Stimulated activated CD4-positive, alpha-beta T cell treated with anti-CD3 and anti-CD28 coated beads, Interleukin-2, amount 100 ng/mL, for 24 hours (primary cell): ENCODE results near the gene MFNG.
"Not testable (repeated sequence)": the region's sequence is repeated elsewhere in the genome, so short reads cannot be mapped to it uniquely, and the experiment has no call there.

Experiments
- DNase-seq, 2 donors: peaks; one replicate each; pipeline ENCODE4 v3.0.0-alpha.2; 2020

The MFNG gene, protein sequence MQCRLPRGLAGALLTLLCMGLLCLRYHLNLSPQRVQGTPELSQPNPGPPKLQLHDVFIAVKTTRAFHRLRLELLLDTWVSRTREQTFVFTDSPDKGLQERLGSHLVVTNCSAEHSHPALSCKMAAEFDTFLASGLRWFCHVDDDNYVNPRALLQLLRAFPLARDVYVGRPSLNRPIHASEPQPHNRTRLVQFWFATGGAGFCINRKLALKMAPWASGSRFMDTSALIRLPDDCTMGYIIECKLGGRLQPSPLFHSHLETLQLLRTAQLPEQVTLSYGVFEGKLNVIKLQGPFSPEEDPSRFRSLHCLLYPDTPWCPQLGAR

DNA sequence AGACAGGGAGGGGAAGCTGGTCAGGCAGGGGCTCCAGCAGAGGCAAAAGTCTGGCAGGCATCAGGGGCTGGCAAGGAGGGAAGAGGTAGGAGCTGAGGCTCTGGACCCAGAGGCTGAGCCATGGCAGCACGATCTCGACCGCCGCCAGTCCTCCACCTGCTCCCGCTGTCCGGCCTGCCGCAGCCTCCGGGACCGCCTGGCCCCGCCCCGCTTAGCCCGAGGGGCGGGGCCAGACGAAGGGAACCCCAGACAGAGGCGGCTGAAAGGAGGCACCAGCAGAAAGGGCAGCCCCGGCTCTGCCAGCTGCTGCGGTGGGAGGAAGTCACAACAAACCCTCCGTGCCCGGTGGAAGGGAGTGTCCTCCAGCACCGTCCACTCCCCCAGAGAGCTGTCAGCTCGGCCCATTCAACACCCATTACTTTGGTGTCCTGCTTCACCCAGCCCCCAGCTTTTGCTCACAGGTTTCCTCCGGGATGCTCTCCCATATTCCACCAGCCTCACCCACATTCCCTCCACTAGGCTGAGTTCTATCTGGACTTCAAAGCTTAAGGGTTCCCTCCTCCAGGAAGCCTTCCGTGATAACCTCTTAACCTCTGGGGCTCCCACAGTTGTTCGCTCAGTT is at the start of gene MFNG:
Gene MFNG (minus strand): TSS at position 161 of the 622 bp plus-strand sequence. CDS start 207 bp downstream, outside the sequence.
- peak; percentile 75 to 83 for DNase-seq

DNA sequence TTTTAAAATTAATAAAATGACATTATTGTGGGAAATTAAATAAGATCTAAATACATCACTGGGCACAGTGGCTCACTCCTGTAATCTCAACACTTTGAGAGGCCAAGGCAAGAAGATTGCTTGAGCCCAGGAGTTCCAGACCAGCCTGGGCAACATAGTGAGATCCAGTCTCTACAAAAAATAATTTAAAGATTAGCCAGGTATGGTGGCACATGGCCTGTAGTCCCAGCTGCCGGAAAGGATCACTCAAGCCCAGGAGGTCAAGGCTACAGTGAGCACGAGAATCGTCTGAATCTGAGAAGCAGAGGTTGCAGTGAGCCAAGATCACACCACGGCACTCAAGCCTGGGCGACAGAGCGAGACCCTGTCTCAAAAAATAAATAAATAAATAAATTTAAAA is 49.0 kb upstream of the MFNG start:
- DNase-seq, result no peak

DNA sequence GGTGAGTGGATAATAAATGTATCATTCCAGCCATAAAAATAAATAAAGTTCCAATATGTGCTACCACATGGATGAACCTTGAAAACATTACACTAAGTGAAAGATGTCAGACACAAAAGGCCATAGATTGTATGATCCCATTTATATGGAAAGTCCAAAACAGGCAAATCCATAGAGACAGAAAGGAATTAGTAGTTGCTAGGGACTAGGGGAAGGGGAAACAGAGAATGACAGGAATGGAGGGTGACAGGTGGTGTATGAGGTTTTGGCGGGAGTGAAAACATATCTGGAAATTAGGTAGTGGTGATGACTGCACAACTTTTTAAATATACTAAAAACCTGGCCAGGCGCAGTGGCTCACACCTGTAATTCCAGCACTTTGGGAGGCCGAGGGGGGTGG is 48.3 kb upstream of the MFNG start:
- DNase-seq, result no peak

DNA sequence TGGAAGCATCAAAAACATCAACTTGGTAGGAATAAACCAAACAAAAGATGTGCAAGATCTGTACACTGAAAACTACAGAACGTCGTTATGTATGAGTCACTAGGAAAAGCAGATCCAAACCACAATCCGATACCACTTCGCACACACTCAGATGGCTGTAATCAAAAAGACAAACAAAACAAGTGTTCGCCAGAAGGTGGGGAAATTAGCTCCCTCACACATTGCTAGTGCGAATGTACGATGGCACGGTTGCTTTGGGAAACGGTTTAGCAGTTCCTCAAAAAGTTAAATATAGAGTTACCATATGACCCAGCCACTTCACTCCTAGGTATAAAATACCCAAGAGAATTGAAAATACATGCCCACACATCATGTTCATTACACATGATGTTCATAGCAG is 47.8 kb upstream of the MFNG start:
- DNase-seq, result no peak

DNA sequence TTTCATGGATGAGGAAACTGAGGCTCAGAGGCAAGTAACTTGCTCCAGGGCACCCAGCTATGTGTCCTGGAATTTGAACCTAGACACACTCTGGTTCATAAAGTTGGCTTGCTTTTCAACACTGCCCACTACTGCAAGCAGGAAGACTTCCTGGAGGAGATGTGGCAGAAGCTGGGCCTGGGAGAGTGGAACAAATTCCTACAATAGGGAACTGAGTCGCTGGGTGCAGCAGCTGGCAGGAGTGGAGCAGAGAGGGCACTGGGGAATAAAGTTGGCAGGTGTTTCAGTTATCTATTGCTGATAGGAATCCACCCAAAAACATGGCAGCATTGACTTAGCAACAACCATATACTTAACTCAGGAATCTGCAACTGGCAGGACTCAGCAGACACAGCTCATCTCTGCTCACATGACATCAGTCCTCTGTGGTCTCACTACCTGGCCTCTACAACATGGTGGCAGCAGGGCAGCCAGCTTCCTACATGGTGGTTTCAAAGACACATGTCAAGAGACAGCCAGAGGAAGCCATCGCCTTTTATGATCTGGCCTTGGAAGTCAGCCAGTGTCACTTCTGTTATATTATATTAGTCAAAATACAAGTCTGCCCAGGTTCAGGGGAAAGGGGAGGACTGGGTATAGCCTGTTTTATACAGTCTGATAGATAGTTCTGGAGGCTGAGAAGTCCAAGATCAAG is 43.6 kb upstream of the MFNG start:
- DNase-seq, result no peak

DNA sequence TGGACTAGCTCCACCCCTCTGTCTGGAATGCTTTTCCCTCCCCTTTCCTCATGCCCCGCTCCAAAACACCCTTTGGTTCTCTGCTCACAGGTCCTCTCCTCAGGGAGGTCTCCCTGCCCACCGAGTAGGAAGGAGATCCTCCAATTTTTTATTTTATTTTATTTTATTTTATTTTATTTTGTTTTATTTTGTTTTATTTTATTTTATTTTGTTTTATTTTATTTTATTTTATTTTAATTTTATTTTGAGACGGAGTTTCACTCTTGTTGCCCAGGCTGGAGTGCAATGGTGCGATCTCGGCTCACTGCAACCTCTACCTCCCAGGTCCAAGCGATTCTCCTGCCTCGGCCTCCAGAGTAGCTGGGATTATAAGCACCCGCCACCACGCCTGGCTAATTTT is 41.8 kb upstream of the MFNG start:
- DNase-seq, result not testable (repeated sequence)

DNA sequence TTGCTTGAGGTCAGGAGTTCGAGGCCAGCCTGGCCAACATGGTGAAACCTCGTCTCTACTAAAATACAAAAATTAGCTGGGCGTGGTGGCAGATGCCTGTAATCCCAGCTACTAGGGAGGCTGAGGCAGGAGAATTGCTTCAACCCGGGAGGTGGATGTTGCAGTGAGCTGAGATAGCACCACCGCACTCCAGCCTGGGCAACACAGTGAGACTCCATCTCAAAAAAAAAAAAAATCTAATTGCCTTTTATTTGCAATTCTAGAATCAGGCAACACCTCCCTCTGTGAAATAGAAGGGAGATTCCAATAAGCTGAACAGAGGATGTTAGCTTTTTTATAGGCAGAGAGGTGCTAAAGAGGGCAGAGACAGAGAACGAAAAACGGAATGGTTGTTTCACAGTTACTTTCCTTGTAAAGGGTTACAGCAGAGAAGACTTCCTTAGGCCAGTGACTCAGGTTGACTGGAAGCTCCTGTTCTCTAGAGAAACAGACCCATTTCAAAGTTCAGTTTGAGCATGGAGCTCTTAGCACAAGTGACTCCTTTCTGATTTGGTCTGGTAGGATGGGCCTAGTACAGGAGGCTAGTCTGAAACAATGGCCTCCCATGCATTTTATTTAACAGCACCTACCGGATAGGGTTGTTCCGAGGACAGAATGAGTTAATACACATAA is 41.0 kb upstream of the MFNG start:
- DNase-seq, result not testable (repeated sequence)

DNA sequence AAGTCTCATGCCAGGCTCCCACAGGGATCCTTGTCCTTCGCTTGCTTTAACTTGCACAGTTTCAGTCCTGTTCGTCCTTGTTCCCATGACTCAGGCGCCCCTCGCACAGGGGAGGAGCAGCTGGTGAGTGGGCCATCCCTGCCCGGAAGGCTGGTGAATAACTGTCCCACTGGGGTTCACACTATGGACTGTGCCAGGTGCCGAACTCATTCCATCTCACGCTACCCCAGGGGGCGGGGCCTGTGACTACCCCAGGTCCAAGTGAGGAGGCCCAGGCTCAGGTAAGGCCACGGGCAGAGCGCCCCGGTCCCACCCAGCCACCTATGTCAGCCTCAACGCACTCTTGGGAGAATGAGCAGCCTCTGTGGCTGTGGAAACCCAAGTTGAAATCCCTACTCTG is 40.2 kb upstream of the MFNG start:
- no peak for DNase-seq

DNA sequence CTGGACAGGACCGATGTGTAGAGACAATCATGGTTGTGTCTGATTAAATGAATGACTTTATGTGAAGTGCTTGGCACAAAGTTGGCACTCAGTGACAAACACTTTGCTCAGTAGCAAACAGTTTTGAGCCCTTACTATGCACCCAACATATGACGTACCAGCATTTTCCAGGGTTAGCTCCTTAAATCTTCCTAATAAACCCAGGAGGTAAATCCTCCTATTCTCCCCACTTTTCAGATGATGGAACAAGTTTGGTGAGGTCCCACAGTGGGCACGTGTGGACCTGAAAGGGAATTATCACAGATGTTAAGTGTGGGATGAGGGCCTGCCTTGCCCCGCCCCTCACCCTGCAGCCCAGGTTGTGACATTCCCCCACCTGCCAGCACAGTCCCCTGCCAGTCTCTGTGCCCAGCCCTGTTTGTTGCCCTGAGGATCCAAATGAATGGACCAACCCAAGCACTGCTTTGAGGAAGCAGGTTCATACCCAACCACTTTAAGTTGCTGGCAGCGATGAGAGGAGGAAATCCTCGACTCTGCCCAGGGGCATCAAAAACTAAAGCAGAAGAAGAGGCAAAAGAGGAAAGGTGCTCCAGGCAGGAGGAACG is 39.7 kb upstream of the MFNG start:
- DNase-seq, result no peak

DNA sequence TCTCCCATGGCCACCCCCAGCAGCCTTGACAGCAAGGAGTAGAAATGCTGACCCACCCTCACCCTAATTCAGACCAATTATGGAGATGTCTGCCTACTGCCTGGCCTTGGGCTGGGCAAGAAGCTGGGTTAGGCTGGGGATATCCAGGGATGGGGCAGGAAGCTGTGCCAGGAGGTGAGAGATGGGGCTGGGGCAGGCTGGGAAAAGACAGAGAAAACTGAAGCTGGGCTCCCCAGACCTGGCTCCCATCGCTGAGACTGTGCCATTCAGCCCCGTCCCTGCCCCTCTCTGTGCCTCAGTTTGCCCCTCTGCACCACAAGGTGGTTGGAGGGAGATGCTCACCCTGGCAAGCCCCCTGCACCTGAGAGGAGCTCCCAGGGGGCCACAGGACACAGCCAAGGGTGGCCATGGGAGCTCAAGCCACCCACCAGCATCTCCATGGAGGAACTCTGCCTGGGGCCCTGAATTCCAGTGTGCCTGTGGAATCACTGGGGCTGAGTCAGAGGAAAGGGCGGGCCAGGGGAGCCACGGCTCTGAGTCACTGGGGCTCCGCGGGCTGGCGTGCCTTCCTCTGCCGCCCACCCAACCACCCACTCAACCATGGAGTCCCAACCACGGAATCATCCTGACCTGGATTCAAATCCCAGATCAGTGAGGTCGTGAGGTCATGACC is 39.0 kb upstream of the MFNG start:
- no peak for DNase-seq

DNA sequence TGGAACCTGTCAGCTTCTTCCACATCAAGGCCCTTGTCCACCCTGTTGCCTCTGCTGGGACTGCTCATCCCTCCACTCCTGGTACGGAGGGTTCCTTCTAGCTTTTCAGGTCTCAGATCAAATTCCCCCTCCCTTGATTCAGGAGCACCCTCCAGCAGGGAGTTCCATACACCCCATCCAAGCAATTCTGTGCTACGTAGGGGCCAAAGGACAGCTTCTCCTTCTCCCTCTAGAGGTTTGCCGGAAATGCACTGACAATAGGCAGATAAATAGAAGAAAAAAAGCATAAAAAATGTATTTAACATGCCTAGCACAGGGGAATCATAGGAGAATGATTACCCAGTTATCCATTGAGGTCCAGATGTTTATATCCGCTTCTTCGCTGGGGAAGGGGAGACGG is 36.3 kb upstream of the MFNG start:
- no peak for DNase-seq

DNA sequence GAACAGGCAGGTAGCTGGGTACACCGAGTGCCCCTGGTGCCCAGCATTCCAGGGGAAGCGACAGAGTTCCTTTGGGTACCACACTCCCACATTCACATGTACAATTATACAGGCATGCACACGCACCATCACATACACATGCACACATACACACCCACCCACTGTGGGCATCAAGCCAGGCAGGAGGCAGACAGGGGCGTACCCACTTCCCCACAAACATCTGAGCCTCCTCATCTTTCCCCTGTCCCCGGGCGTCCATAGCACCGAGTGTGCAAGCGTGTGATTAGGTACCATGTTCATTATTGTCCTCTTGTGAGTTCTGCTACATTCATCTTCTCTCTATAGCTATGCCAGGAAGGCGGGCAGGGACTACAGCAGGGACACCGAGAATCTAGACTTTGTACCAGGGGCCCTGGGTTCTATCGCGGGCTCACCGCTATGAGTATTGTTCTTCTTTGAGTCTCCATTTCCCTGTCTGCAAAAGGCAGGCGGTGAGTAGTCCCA is 35.1 kb upstream of the MFNG start:
- no peak for DNase-seq

DNA sequence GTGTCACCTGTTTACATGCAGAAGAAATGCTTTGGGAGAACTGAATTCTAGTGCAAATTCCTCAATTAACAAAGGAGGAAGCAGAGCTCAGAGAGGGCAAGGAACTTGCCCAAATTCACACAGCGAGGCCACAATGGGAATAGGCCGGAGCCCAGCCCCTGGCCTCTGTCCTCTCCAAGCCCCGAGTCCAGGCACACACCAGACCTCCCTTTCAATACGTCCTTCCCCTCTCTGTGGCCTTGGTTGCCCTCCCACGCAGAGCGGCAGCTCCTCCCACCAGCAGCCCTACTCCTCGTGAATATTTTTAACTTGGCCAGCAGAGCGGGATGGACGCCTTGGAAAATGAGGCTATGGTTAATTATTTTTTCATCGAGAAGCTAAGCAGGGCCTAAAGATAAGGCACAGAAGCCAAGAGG is 34.6 kb upstream of the MFNG start:
- no peak for DNase-seq

DNA sequence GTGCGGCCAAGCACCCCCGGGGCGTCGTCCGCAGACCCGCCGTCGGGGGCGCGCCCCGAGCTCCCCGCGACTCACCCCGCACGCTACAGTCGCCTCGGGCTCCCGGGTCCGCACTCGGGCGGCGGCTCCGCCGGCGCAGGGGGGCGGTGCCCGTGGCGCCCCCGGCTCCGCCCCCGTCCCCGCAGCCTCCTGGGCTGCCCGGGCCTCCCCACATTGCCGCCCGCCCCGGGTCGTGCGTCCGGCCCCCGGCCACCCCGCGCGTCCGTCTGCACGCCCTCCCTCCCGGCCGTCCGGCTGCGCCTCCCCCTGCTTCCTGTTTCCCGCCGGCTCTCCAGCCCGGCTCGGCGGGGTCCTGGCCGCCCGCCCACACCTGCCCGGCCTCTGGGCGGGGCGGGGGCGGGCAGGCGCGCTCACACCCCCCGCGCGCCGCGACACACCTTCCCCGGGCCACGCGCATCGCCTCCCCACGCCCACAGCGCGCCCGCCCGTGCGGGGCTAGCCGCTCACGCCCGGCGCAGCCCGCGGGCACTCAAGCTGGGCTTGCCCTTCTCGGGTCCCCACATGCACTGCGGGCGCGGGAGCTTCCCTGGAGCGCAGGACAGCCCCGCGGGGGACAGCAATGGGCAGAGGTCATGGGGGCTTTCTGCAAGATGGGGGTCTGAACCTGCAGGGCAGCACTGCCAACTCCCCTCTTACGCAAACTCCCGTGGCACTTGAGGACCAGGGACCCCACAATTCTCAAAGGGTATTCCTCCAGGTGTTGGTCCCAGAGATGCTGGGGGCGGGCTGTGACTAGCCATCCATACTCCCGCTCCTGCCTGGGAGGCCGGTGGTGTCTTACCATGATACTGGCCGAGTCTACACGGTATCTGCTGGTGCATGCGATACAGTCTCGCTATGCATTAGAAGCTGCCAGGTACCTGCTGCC is 33.3 kb upstream of the MFNG start, which contains the start of gene CARD10:
Gene CARD10 (minus strand): TSS at position 148 of the 928 bp plus-strand sequence. CDS start 215 bp downstream, outside the sequence.
- peak in 1 of 2 donors; percentile 18 for DNase-seq

DNA sequence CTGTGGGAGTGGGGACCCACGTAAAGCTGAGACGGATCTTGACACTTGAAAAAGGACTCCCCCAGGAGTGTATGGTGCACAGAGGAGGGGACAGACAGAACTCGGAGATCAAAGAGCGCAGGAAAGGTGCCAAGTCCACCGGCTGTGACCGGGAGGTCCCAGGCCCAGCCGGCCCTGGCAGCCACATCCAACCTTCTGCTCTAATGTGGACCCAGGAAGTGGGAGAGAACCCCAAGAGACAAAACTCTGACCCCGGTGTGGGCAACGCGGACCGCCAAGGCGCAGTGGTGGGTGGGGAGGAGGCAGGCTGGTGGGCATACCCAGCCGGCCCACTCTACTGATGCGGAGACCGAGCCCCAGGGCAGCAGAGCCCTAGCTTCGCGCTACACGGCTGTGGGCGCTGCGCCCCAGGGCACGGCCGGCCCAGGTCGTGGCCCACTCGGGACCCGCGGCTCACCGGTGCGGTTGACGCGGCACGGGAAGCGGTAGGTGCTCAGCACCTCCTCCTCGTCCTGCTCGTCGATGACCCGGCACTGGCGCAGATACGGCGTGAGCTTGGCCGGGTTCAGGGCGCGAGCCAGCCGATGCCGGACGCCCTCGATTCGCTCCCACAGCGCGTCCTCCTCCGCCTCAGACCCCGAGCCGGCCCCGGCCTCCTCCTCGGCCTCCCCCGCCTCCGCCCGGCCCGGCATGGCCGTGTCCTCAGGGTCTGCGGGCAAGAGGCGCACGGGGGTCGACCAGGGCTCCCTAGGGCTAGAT is 32.5 kb upstream of the MFNG start:
- no peak for DNase-seq

DNA sequence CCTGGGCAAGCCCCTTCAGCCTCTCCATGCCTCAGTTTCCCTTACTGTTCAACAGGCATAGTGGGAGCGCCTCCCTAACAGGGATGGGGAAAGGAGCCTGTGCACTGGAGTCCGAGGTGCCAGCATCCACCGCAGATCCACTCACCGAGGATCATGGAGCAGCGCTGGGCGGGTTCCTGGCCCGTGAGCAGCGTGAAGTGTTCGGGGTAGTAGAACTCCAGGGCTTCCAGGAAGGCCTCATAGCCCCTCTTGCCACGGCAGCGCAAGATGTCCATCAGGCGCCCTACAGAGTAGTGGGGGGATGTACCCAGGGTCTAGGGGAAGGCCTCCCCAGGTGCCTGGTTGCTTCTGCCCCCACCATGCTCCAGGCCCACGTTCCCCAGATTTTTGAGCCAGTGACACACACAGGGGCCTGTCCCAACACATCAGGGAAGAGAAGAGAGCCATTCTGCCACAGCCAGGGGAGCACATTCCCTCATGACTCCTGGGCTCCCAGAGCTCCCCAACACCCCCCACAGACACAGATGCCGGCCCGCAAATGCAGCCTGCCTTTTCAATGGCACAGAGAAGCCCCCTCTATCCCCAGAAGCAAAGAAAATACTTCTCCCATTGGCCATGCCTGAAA is 31.8 kb upstream of the MFNG start:
- no peak for DNase-seq

DNA sequence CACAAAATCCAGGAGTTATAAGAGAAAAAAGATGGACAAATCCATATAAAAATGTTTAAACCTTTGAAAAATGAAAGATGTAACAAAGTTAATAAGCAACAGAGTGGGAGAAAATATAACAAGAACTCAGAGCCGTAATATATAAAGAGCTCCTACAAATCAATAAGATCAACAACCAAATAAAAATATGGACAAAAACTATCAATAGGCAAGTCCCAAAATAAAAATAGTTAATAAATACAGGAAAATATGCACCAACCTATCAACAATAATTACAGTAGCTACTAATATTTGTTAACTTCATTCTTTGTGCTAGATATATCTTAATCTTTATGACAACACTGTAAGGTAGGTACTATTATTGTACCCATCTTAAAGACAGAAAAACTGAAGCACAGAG is 30.3 kb upstream of the MFNG start:
- DNase-seq, result no peak

DNA sequence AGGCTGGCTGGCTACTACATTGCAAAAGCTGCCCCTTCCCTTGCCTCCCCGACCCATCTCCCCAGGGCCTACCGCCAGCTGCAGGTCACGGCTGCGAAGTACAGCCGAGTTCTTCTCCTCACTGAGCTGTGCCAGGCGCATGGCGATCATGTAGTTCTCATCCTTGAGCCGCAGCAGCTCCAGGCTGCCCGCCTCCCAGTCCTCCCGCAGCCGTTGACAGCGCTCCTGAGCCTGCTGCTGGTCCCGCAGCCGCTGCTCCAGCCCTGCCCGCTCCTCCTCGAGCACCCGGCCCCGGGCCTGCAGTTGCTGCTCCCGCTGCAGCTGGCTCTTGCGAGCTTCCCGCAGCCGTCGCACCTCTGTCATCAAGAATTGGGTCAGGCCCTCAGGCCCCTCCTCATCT is 29.7 kb upstream of the MFNG start:
- DNase-seq, result no peak

DNA sequence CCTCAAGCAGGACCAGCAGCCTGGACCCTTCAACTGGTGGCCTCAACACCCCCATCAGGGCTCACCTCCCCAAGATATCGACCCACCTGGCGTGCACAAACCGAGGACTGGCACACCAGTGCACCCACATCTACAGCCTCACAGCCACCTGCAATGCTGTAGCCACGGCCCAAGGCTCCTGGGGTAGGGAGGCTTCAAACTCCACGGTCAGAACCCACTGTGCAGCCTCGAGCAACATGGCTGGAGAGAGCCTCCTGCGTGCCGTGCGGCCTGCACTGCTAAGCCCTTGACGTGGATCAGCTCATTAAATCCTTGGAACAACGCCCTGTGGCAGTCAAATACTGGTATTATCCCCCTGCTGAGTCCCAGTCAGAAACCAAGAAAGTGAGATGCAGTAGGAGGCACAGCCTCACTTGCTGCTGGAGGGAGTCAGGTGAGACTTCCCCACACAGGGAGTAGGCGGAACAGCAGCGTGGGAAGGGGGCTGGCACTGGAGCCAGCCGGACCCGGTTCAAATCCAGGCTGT is 28.4 kb upstream of the MFNG start:
- no peak for DNase-seq
